ENCODE results near the gene EYA2.

Gene EYA2

GRCh38 chr20:47217482-47218446, 323.1 kb downstream of the EYA2 start:
- no peak for DNase-seq (ENCODE audit: low read depth in 4 of 4, low spot score in 1 of 4)

GRCh38 chr20:47220161-47220582, 325.5 kb downstream of the EYA2 start:
- peak; percentile 33 to 46 (median 40) for DNase-seq (ENCODE audit: low read depth in 4 of 4, low spot score in 1 of 4)

GRCh38 chr20:47221036-47221625, 326.5 kb downstream of the EYA2 start:
- DNase-seq (ENCODE audit: low read depth in 4 of 4, low spot score in 1 of 4) = no peak

GRCh38 chr20:47222468-47223119, 328.0 kb downstream of the EYA2 start:
- DNase-seq (ENCODE audit: low read depth in 4 of 4, low spot score in 1 of 4) = no peak

- no peak for DNase-seq (ENCODE audit: low read depth in 4 of 4, low spot score in 1 of 4)
Measured at GRCh38 chr20:47223896-47224295, 329.3 kb downstream of the EYA2 start.

GRCh38 chr20:47224300-47224791, 329.7 kb downstream of the EYA2 start:
- DNase-seq (ENCODE audit: low read depth in 4 of 4, low spot score in 1 of 4) = no peak

DNA sequence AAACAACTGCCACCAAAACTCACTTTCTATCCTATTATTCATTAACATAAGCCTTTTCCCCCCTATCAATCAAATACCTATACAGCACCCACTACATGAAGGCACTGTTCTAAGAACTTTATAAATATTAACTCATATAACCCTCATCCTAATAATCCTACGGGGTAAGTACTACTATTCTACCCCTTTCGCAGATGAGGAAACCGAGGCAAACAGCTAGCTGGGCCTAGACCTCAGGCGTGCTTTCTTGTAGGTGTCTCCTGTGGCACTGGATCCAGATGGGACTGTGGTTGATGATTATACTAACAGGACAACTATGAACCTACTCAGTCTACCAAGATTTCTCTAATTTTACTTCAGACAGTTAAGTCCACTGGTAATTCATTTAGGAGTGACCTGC, 330.2 kb downstream of the EYA2 start:
- no peak for DNase-seq (ENCODE audit: low read depth in 4 of 4, low spot score in 1 of 4)

DNA sequence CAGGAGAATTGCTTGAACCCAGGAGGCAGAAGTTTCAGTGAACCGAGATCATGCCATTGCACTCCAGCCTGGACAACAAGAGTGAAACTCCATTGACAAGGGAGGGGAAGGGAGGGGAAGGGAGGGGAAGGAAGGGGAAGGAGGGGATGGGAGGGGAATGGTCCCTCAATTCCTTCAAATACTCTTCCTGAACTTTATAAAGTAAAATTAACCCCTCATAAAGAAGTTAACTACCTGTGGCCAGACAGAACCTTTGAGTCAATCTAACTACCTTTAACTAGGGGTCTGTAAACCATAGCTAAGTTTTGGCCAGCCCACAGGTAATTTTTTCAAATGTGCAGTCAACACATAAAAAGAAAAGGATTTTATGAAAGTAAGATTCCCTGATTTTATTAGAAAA, 330.8 kb downstream of the EYA2 start:
- DNase-seq (ENCODE audit: low read depth in 4 of 4, low spot score in 1 of 4) = no peak

GRCh38 chr20:47227119-47227518, 332.5 kb downstream of the EYA2 start:
- no peak for DNase-seq (ENCODE audit: low read depth in 4 of 4, low spot score in 1 of 4)

- DNase-seq (ENCODE audit: low read depth in 4 of 4, low spot score in 1 of 4) = no peak
Measured at GRCh38 chr20:47227576-47227975, 332.9 kb downstream of the EYA2 start.

GRCh38 chr20:47228654-47229053, 334.0 kb downstream of the EYA2 start:
- DNase-seq (ENCODE audit: low read depth in 4 of 4, low spot score in 1 of 4) = no peak

DNA sequence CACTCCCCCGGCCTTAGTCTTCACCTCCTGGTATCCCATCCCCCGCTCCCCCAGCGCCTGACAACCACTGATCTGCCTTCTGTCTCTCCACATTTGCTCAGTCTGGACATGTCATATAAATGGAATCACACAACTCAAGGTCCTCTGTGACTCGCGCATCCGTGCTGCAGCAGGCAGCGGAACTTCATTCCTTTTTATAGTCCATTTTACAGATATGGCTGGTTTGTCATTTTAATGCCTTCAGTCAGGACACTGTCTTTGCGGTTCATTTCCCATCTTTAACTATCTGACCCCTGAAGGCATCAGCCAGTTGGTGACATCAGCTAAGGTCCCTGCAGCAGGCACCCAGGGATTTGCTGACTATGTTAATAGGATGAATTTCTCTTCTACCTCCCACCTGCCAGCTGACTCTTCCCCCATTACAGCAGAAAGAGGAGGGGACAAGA, 336.2 kb downstream of the EYA2 start:
- DNase-seq (ENCODE audit: low read depth in 4 of 4, low spot score in 1 of 4) = no peak

DNA sequence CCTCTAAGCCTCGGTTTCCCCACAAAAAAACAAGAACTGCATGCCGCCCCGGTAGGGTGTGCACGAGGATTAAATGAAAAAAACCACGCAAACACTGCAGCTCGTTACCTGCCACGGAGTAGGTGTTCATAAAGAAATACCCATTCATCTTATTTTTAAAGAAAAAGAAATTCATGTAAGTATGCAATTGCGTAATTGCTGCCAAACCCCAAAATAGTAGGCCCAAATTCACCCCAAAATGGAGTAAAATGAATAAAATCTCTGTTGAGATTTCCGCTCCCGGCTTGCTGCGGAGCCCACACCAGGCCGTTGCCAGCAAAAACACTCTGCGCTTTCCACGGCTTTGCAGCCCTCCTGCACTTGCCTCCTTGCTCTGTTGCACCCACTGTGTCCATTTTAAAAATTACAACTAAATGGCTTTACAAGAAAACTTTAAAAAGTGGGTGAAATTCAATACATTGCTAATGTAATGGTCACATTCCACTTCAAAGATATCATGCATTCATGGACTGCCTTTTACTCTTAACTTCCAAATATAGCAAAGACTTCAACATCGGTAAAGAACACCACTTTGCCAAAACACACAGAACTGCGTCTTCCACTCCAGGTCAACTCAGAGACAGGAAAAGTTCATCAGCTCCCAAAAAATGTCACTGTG, 336.9 kb downstream of the EYA2 start:
- no peak for DNase-seq (ENCODE audit: low read depth in 4 of 4, low spot score in 1 of 4)

- no peak for DNase-seq (ENCODE audit: low read depth in 4 of 4, low spot score in 1 of 4)
Measured at GRCh38 chr20:47232518-47232917, 337.9 kb downstream of the EYA2 start.

GRCh38 chr20:47233333-47234188, 338.9 kb downstream of the EYA2 start:
- no peak for DNase-seq (ENCODE audit: low read depth in 4 of 4, low spot score in 1 of 4)

GRCh38 chr20:47235111-47235510, 340.5 kb downstream of the EYA2 start:
- DNase-seq (ENCODE audit: low read depth in 4 of 4, low spot score in 1 of 4) = no peak

DNA sequence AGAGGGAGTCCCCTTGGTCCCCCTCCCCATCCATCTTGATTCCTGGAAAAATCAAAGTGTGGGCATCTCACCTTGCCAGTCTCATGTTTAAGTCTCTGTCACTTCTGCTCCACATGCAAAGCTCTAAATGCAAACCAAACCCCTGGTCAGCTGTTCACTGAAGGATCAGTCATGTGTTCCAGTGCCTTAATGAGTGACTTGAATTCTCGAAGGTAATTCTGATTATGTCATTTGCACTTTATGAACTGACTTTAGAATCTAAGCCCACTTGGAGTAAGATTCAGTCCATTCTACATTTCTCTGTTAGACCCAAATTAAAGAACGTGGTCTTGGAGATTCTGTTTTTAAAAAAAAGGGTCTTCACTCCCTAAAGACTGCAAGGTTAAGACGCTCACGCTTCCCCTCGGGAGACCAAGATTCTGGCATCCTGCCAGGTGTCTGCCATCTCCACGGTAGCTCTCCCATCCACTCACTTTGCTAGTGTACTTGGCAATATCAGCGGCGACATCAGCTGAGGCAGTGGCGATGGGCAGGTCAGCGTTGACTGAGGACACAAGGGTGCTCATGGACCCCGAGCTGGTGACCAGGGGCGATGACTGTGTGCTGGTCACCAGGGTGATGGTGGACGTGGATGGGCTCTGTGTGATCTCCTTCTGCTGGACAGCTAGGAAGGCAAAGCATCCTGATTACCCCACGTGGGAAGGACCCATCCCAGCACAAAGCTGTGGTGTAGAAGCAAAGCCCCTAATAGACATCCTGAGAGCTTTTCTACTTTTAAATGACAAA, 341.4 kb downstream of the EYA2 start:
- no peak for DNase-seq (ENCODE audit: low read depth in 4 of 4, low spot score in 1 of 4)

DNA sequence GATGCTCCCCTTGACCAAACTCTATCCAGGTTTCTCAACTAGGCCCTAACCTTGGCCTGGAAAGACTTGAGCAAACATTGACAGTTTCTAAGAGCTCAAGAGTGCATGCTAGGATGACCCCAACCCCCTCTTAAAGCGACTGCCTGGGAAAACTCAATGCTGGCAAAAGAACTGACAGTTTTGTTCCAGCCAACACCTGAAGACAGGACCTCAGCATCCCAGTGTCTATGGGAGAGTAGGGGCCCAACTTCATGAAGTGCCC, 341.9 kb downstream of the EYA2 start:
- DNase-seq (ENCODE audit: low read depth in 4 of 4, low spot score in 1 of 4) = no peak

- no peak for DNase-seq (ENCODE audit: low read depth in 4 of 4, low spot score in 1 of 4)
Measured at GRCh38 chr20:47237715-47238114, 343.1 kb downstream of the EYA2 start.

Measured in stimulated activated CD4-positive, alpha-beta T cell treated with anti-CD3 and anti-CD28 coated beads, Interleukin-1b, Interleukin-23, amount 100 ng/mL, for 24 hours (primary cell).